Spleen (tissue), 7 donors: ENCODE results near the gene GALNT18.

Experiments
- CTCF ChIP-seq, 11 experiments: fragments of 200-600 bp in 7 of 11; fragments of 450-650 bp in 4 of 11; sonication (generic) in 4 of 11; IDR thresholded peaks in 8 of 11; conservative IDR thresholded peaks in 3 of 11; 1 replicate in 7 of 11; 2 replicates in 4 of 11; pipeline versions ENCODE4 v1.4.0 to v1.8.0; 2016 to 2021; ENCODE audit warnings: antibody characterized with exemption in 11 of 11, inconsistent platforms in 4 of 11, mild to moderate bottlenecking in 1 of 11
- POLR2AphosphoS5 ChIP-seq, 3 donors: sonication (generic); formaldehyde crosslinking; IDR thresholded peaks; one replicate each; pipeline ENCODE4 v1.5.1; 2017; ENCODE audit warnings: antibody characterized with exemption in 3 of 3
- donor health status: DM: no; HTN: no; CAD: no; lungs with moderate emphysema.
- donor health status: DM: no; HTN: no; CAD: no.
- donor health status: DM: no; HTN: no; CAD: no.

DNA sequence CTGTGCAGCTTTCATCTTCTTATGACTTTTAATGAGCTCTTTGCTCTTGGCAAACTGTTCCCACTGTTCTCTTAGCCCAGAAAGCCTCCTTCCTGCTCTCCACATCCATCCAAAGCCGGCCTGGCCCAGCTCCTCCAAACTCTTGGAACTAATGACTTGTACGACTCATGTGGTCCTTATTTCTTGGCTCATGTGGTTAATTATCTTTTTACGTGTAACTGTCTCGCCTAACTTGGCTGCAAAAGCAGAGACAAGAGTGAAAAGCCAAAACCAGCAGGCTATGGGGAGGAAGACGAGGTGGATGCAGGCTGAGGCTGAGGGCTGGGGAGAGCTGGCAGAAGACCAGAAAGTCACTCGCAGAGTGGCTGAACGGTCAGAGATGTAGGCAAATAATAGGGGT lies 274.2 kb downstream of the GALNT18 start:
- TF ChIP-seq CTCF (IDR thresholded peaks at IDR 0.05 in 8 of 11, conservative IDR thresholded peaks at IDR 0.05 in 3 of 11) (no peak), POLR2AphosphoS5 (IDR thresholded peaks at IDR 0.05) (no peak)
